ENCODE results near the gene DAND5. TPM values are rescaled to one million over a fixed set of nuclear protein-coding genes. Genes with fewer than 3 reads are reported as not detected.
A peak's percentile ranks its signal among the peaks of the same experiment; 100 is the strongest.

Gene DAND5
- total RNA-seq, 1 donor from 2014 or later: not detected

GRCh38 chr19:12994701-12995595, 25.6 kb downstream of the DAND5 start, which contains the start of gene NFIX:
TSS of gene NFIX (plus strand) at chr19:12995475. CDS start at chr19:12995838, 363 bp downstream.
- peak; percentile 34 for DNase-seq

- no peak for DNase-seq
Observed at GRCh38 chr19:12995596-12996405, 26.4 kb downstream of the DAND5 start.

- DNase-seq: no peak
Observed at GRCh38 chr19:12996406-12997094, 27.2 kb downstream of the DAND5 start.

GRCh38 chr19:12997179-12997966, 28.0 kb downstream of the DAND5 start:
- DNase-seq: no peak

- DNase-seq: no peak
Observed at GRCh38 chr19:12997967-12998940, 28.9 kb downstream of the DAND5 start.

GRCh38 chr19:13001166-13001501, 31.8 kb downstream of the DAND5 start:
- no peak for DNase-seq

GRCh38 chr19:13001502-13002165, 32.3 kb downstream of the DAND5 start:
- peak; percentile 84 for DNase-seq

GRCh38 chr19:13002166-13002898, 33.0 kb downstream of the DAND5 start:
- peak; percentile 93 for DNase-seq

- DNase-seq: no peak
Observed at GRCh38 chr19:13003081-13003480, 33.7 kb downstream of the DAND5 start.

GRCh38 chr19:13004273-13004672, 34.9 kb downstream of the DAND5 start:
- no peak for DNase-seq

- no peak for DNase-seq
Observed at GRCh38 chr19:13005253-13005652, 35.9 kb downstream of the DAND5 start.

GRCh38 chr19:13005861-13006370, 36.5 kb downstream of the DAND5 start:
- DNase-seq: no peak

GRCh38 chr19:13006431-13007281, 37.3 kb downstream of the DAND5 start:
- peak; percentile 36 for DNase-seq

GRCh38 chr19:13007292-13008045, 38.1 kb downstream of the DAND5 start:
- no peak for DNase-seq

- DNase-seq: no peak
Observed at GRCh38 chr19:13008926-13009787, 39.8 kb downstream of the DAND5 start.

Measured in occipital lobe (tissue), 2 donors.